Activated T-helper 1 cell treated with anti-CD3 and anti-CD28 coated beads, Interleukin-2, amount 50 U/mL, for 16 hours (primary cell): Measurements from ENCODE around the gene DHPS.
"Not testable (repeated sequence)": the region's sequence is repeated elsewhere in the genome, so short reads cannot be mapped to it uniquely, and the experiment has no call there.

ENCODE experiments used
- DNase-seq, 2 donors: peaks; one replicate each; pipeline ENCODE4 v3.0.0-alpha.2; 2020; ENCODE audit warnings: low read depth in 1 of 2, low spot score in 1 of 2

The DHPS gene

DNA sequence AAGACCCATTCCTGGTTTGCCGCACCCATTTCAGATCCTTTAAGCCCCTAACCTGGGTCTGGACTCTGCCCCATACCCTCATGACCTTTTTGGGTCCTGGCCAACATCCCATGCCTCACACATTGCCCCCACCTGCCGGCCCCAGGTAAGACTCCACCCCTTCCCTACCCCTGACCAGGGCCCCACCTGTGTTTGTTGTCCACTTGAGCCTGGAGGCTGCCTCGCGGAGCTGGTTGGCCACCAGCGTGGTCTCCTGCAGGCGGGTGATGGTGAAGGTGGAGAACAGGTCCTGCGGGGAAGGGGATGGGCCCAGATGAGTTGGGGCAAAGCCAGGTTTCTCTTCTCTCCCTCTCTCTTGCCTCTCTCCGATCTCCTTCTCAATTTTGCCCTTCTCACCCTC is 34.6 kb downstream of the DHPS start:
- DNase-seq, result no peak

- no peak for DNase-seq
Observed at GRCh38 chr19:12646551-12646950, 35.1 kb downstream of the DHPS start.

DNA sequence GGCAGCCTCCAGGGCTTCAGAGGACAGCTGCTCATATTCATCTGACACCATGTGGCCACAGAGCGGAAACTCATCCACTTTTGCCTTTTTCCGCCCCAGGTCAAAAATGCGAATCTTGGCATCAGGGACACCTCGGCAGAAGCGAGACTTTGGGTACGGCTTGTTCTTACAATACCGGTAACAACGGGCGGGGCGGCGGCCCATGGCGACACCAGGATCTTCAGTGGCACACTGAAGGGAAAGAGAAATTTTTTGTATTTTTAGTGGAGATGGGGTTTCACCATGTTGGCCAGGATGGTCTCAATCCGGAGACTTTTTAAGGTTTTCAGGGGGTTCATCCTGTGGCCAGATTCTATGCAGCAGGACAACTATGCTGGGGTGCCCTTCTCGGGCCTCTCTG is 38.0 kb downstream of the DHPS start:
- DNase-seq, result not testable (repeated sequence)

DNA sequence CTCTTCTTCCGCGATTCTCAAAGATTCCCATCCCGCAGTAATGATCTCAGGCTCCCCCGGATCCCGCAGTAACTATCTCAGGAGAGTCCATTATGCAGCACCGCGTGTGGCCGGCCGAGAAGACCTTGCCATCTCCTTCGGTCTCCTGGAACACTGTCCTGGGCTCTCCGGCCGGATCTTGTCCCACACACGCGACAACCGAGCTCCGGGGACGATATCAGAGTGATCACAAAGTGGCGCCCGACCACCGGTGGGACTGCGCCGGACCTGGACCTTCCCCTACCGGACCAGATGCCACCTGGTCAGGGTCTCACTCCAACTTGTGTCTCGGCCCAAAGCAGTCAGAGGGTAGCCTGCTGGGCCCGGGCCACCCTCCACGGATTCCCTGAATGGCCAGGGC is 39.2 kb downstream of the DHPS start:
- no peak for DNase-seq

DNA sequence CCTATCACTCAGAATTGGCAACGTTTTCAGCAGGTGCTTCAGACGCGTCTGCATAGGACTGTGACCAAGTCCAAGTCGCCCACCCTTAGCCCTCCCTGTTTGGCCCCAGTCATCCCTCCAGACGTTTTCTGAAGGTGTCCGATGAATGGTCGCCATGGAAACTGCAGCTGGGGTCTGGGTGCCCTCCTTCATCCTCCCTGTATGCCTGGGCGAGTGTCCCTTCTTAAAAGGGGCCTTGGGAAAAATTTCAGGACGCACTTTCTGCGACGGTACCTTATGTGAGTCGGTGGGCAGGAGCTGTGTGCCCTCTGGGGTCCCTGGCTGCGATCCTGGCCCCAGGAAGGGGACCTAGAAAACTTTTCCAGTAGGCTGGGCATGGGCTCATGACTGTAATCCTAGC is 40.2 kb downstream of the DHPS start:
- no peak for DNase-seq

DNA sequence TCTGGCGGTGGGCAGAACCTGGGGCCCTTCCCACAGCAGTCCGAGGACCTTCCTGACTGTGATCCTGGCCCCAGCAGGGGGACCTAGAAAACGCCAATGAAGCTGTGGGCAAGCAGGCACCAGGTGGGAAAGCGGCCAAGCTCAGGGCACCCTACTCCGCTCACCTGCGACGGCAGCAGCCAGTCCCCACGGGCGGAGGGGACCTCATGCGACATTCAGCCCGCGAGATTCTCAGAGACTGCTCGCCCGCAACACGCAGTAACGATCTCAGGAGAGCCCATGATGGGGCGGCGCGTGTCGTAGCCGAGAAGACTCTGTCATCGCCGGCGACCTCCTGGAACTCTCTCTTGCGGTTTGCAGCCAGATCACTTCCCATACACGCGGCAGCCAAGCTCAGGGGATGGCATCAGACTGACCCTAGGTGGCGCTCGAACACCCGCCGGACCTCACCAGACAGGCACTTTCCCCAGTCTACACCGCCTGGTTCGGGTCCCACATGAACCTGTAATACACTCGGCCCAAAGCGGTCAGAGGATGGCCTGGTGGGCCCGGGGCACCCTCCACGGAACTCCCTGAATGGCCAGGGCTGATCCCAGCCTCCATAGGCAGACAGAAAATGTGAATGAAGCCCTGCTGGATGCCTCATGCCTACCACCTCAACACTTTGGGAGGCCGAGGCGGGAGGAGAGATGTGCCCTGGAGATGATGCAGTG is 41.6 kb downstream of the DHPS start:
- peak; percentile 62 to 72 for DNase-seq

DNA sequence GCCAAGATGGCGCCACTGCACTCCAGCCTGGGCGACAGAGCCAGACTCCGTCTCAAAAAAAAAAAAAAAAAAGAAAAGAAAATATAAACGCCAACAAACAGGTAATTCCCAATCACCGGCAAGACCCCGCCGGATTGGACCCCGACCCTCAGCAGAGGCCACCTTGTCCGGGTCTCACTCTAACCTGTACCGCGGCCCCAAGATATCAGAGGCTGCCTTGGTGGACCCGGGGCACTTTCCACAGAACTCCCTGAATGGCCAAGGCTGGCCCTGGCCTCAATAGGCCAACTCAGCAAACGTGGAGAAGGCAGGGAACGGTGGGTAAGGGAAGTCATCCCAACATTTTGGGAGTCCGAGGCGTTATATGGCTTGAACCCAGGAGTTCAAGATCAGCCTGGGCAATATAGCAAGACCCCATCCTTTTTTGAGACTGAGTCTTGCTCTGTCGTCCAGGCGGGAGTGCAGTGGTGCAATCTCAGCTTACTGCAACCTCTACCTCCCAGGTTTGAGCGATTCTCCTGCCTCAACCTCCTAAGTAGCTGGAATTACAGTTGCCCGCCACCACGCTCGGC is 43.0 kb downstream of the DHPS start:
- DNase-seq, result no peak

- DNase-seq, result no peak
Observed at GRCh38 chr19:12636631-12637030, 45.0 kb downstream of the DHPS start.

DNA sequence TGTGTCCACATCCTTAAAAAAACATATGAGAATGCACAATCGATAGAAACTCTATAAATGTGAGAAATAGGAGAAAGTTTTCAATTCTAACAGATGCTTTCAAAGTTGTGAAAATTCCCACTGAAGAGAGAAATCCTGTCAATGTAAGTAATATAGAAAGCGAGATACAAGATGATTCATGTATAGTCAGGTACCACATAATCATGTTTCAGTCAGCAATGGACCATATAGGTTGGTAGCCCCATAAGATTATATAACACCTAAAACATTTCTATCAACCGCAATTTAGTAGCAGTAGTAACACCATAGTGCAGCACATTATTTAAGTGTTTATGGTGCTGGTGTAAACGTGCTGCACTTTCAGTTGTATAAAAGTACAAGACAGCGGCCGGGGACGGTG is 52.5 kb downstream of the DHPS start:
- no peak for DNase-seq

DNA sequence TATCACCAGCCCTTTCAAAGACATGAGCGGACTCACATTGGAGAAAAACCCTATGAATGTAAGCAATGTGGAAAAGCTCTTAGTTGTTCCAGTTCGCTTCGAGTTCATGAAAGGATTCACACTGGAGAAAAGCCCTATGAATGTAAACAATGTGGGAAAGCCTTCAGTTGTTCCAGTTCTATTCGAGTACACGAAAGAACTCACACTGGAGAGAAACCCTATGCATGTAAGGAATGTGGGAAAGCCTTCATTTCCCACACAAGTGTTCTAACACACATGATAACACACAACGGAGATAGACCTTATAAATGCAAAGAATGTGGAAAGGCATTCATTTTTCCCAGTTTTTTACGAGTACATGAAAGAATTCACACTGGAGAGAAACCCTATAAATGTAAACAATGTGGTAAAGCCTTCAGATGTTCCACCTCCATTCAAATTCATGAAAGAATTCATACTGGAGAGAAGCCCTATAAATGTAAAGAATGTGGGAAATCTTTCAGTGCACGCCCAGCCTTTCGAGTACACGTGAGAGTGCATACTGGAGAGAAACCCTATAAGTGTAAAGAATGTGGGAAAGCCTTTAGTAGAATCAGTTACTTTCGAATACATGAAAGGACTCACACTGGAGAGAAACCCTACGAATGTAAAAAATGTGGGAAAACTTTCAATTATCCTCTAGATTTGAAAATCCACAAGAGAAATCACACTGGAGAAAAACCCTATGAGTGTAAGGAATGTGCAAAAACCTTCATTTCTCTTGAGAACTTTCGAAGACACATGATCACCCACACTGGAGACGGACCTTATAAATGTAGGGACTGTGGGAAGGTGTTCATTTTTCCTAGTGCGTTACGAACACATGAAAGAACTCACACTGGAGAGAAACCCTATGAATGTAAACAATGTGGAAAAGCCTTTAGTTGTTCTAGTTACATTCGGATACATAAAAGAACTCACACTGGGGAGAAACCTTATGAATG is 53.3 kb downstream of the DHPS start:
- DNase-seq, result no peak

DNA sequence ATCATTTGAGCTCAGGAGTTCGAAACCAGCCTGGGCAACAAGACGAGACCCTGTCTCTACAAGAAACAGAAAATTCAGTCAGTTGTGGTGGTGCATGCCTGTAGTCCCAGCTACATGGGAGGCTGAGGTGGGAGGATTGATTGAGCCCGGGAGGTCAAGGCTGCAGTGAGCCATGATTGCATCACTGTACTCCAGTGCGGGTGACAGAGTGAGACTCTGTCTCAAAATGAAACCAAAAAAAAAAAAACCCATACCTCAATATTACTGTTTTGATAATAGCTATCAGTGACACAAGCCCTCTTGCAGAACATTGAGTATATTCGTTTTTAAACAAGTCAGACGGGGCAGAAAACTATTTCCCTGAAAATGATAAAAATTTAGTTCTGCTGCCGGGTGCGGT is 54.7 kb downstream of the DHPS start:
- DNase-seq, result no peak
